ENCODE measurements around the gene DDX1. TPM values are rescaled to one million over a fixed set of nuclear protein-coding genes. Genes with fewer than 3 reads are reported as not detected.

DDX1 gene
- total RNA-seq, 1 donor from 2014 or later = 58.5 TPM

- Histone ChIP-seq H3K4me3 (ENCODE audit: low read depth, low read length) (no peak overlapping the region), H3K36me3 (ENCODE audit: control insufficient read depth, insufficient read depth, low read length) (peaks cover 1% of the 10 kb centered on the region), H3K27me3 (ENCODE audit: control insufficient read depth, insufficient read depth, low read length) (no peaks in the 10 kb centered on the region)
- no peak for DNase-seq (ENCODE audit: low read depth)
- no peak for TF ChIP-seq CTCF (IDR thresholded peaks at IDR 0.05; ENCODE audit: insufficient read depth, low read length, poor library complexity, severe bottlenecking)
These were observed 8.3 kb downstream of the DDX1 start for GRCh38 chr2:15599994-15600393.

- DNase-seq (ENCODE audit: low read depth) = no peak
- Histone ChIP-seq H3K4me3 (ENCODE audit: low read depth, low read length) (no peak overlapping the region), H3K36me3 (ENCODE audit: control insufficient read depth, insufficient read depth, low read length) (peaks cover 3% of the 10 kb centered on the region), H3K27me3 (ENCODE audit: control insufficient read depth, insufficient read depth, low read length) (no peaks in the 10 kb centered on the region)
- TF ChIP-seq CTCF (IDR thresholded peaks at IDR 0.05; ENCODE audit: insufficient read depth, low read length, poor library complexity, severe bottlenecking) = no peak
These were observed 10.0 kb downstream of the DDX1 start for GRCh38 chr2:15601681-15602080.

GRCh38 chr2:15602393-15602792 is 10.7 kb downstream of the DDX1 start:
- DNase-seq (ENCODE audit: low read depth) = no peak
- Histone ChIP-seq H3K27me3 (ENCODE audit: control insufficient read depth, insufficient read depth, low read length) (no peaks in the 10 kb centered on the region), H3K4me3 (ENCODE audit: low read depth, low read length) (no peak overlapping the region), H3K36me3 (ENCODE audit: control insufficient read depth, insufficient read depth, low read length) (peaks cover 3% of the 10 kb centered on the region)
- TF ChIP-seq CTCF (IDR thresholded peaks at IDR 0.05; ENCODE audit: insufficient read depth, low read length, poor library complexity, severe bottlenecking) = no peak

GRCh38 chr2:15603044-15603765 is 11.5 kb downstream of the DDX1 start:
- H3K27me3 ChIP-seq (ENCODE audit: control insufficient read depth, insufficient read depth, low read length) = no peaks in the 10 kb centered on the region
- H3K4me3 ChIP-seq (ENCODE audit: low read depth, low read length) = no peak overlapping the region
- TF ChIP-seq CTCF (IDR thresholded peaks at IDR 0.05; ENCODE audit: insufficient read depth, low read length, poor library complexity, severe bottlenecking) = no peak
- peaks cover 3% of the 10 kb centered on the region for H3K36me3 ChIP-seq (ENCODE audit: control insufficient read depth, insufficient read depth, low read length)
- no peak for DNase-seq (ENCODE audit: low read depth)

- H3K36me3 ChIP-seq (ENCODE audit: control insufficient read depth, insufficient read depth, low read length) = peaks cover 3% of the 10 kb centered on the region
- no peak for TF ChIP-seq CTCF (IDR thresholded peaks at IDR 0.05; ENCODE audit: insufficient read depth, low read length, poor library complexity, severe bottlenecking)
- no peaks in the 10 kb centered on the region for H3K27me3 ChIP-seq (ENCODE audit: control insufficient read depth, insufficient read depth, low read length)
- DNase-seq (ENCODE audit: low read depth) = no peak
- no peak overlapping the region for H3K4me3 ChIP-seq (ENCODE audit: low read depth, low read length)
These were observed 12.3 kb downstream of the DDX1 start for GRCh38 chr2:15603948-15604347.

DNA sequence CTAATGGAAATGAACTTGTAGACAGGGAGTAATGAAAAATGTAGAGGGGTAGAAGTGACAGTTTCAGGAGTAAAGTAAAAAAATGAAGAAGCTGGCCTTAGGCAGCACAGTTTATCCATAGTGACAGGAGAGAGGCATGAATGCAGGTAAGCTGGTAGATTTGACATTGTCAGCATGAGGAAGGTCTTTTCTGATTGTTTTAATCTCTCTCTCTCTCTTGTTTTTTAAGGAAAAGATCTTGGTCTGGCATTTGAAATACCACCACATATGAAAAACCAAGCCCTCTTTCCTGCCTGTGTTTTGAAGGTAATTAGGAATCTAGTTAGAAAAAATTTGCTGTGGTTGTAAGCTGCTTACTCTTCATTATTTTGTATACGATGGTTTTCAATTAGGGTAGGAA is 14.1 kb downstream of the DDX1 start:
- DNase-seq (ENCODE audit: low read depth) = no peak
- Histone ChIP-seq H3K36me3 (ENCODE audit: control insufficient read depth, insufficient read depth, low read length) (peaks cover 2% of the 10 kb centered on the region), H3K27me3 (ENCODE audit: control insufficient read depth, insufficient read depth, low read length) (no peaks in the 10 kb centered on the region), H3K4me3 (ENCODE audit: low read depth, low read length) (no peak overlapping the region)
- TF ChIP-seq CTCF (IDR thresholded peaks at IDR 0.05; ENCODE audit: insufficient read depth, low read length, poor library complexity, severe bottlenecking) = no peak
